ENCODE results near the gene SMAP2.

DNA sequence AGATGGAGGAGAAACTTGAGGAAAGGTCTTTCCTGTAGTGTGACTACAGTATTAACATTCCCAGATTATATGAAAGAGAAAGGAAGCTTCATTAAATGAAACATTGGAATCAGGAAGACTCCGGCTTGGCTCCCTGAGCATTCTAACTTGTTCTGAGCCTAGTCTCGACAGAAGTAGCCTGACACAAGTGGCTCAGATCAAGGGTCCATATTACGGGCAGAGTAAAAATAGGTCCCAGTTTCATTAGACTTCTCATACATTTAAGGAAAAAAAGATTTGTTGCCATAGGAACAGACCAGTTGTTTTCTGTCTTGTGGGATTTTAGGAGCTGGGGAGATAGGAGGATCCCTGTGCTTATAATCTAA is 12.8 kb downstream of the SMAP2 start:
- TF ChIP-seq TAF1 (IDR thresholded peaks at IDR 0.05; ENCODE audit: borderline replicate concordance, insufficient read depth, low read length), result no peak
- TF ChIP-seq, protein P1, sequence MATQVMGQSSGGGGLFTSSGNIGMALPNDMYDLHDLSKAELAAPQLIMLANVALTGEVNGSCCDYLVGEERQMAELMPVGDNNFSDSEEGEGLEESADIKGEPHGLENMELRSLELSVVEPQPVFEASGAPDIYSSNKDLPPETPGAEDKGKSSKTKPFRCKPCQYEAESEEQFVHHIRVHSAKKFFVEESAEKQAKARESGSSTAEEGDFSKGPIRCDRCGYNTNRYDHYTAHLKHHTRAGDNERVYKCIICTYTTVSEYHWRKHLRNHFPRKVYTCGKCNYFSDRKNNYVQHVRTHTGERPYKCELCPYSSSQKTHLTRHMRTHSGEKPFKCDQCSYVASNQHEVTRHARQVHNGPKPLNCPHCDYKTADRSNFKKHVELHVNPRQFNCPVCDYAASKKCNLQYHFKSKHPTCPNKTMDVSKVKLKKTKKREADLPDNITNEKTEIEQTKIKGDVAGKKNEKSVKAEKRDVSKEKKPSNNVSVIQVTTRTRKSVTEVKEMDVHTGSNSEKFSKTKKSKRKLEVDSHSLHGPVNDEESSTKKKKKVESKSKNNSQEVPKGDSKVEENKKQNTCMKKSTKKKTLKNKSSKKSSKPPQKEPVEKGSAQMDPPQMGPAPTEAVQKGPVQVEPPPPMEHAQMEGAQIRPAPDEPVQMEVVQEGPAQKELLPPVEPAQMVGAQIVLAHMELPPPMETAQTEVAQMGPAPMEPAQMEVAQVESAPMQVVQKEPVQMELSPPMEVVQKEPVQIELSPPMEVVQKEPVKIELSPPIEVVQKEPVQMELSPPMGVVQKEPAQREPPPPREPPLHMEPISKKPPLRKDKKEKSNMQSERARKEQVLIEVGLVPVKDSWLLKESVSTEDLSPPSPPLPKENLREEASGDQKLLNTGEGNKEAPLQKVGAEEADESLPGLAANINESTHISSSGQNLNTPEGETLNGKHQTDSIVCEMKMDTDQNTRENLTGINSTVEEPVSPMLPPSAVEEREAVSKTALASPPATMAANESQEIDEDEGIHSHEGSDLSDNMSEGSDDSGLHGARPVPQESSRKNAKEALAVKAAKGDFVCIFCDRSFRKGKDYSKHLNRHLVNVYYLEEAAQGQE (IDR thresholded peaks at IDR 0.05; ENCODE audit: insufficient read depth in 1 of 2, low read depth in 2 of 2, low read length in 2 of 2), result no peak

Data from PFSK-1 (cell line).